Smooth muscle cell (in vitro differentiated cells): ENCODE results near the gene PTPRN2. TPM values are rescaled to one million over a fixed set of nuclear protein-coding genes. Genes with fewer than 3 reads are reported as not detected.

Source experiments
- DNase-seq: peaks from one replicate; lab custom pipeline; 2025; ENCODE audit not compliant: unreplicated experiment; lab: John Stamatoyannopoulos, UW
- H2AFZ ChIP-seq: fragments of 200-600 bp; sonication (generic); 2 replicates; pipeline ENCODE4 v1.6.0; 2016; ENCODE audit warnings: antibody characterized with exemption, low read depth, mild to moderate bottlenecking
- H3F3A ChIP-seq: fragments of 200-600 bp; sonication (generic); 2 replicates; pipeline ENCODE4 v1.6.0; 2017; ENCODE audit warnings: antibody characterized with exemption, low read depth
- H3K27ac ChIP-seq: fragments of 200-600 bp; sonication (generic); 2 replicates; pipeline ENCODE4 v1.5.1; 2016; ENCODE audit warnings: low read depth, mild to moderate bottlenecking
- H3K27me3 ChIP-seq: fragments of 200-600 bp; sonication (generic); 2 replicates; pipeline ENCODE4 v1.6.1; 2016; ENCODE audit warnings: low read depth, mild to moderate bottlenecking
- H3K36me3 ChIP-seq: fragments of 200-600 bp; sonication (generic); 2 replicates; pipeline ENCODE4 v1.5.1; 2016; ENCODE audit warnings: low read depth
- H3K4me1 ChIP-seq: fragments of 200-600 bp; sonication (generic); 2 replicates; pipeline ENCODE4 v1.5.1; 2016; ENCODE audit warnings: low read depth
- H3K4me2 ChIP-seq: fragments of 200-600 bp; sonication (generic); 2 replicates; pipeline ENCODE4 v1.6.0; 2016; ENCODE audit warnings: mild to moderate bottlenecking
- H3K4me3 ChIP-seq: fragments of 200-600 bp; sonication (generic); 2 replicates; pipeline ENCODE4 v1.5.1; 2016; ENCODE audit warnings: mild to moderate bottlenecking
- H3K79me2 ChIP-seq: fragments of 200-600 bp; sonication (generic); 2 replicates; pipeline ENCODE4 v1.6.0; 2016; ENCODE audit warnings: low read depth, mild to moderate bottlenecking
- H3K9ac ChIP-seq: fragments of 200-600 bp; sonication (generic); 2 replicates; pipeline ENCODE4 v1.6.0; 2016; ENCODE audit warnings: low read depth
- H3K9me3 ChIP-seq: fragments of 200-600 bp; sonication (generic); replicated peaks from 2 replicates; pipeline ENCODE4 v1.5.1; 2016; ENCODE audit warnings: low read depth
- H4K20me1 ChIP-seq: fragments of 200-600 bp; sonication (generic); 2 replicates; pipeline ENCODE4 v1.6.0; 2016; ENCODE audit warnings: low read depth
- CTCF ChIP-seq: fragments of 200-600 bp; sonication (generic); IDR thresholded peaks from 2 replicates; pipeline ENCODE4 v1.5.1; 2017; ENCODE audit warnings: borderline replicate concordance, mild to moderate bottlenecking, antibody characterized with exemption; ENCODE audit not compliant: insufficient read depth, poor library complexity, severe bottlenecking
- WGBS: methylation state at CpG from one replicate; pipeline ENCODE4 v1.1.7; 2016; ENCODE audit warnings: low lambda C conversion rate; 5-methylcytosine and 5-hydroxymethylcytosine counted together
- polyA plus RNA-seq: library from polyadenylated mRNA; unstranded; fragments of >200 nt; fragmentation: Nextera tagmentation; extraction: Ambion mirVana; gene quantifications from 2 replicates; pipeline ENCODE4 v1.2.1, GENCODE V29; 2016
- total RNA-seq: library from RNA; depleted of rRNA; stranded (reverse); fragments of >200 nt; gene quantifications from 2 replicates; pipeline ENCODE4 v1.2.3, GENCODE V29; 2014

Gene PTPRN2
- total and polyA plus RNA-seq, 2 experiments from 2014 or later: 0.09 to 0.87 TPM

- H3K4me1 ChIP-seq: no peaks in the 10 kb centered on the region
- no peaks in the 10 kb centered on the region for H4K20me1 ChIP-seq
- H3F3A ChIP-seq: no peaks in the 10 kb centered on the region
- WGBS: 87% methylated on average over 20 of the region's 20 CpGs
- no peak overlapping the region for H2AFZ ChIP-seq
- no peak overlapping the region for H3K4me2 ChIP-seq
- no peaks in the 10 kb centered on the region for H3K79me2 ChIP-seq
- no peaks in the 10 kb centered on the region for H3K27me3 ChIP-seq
- no peak overlapping the region for H3K4me3 ChIP-seq
- no peak for TF ChIP-seq CTCF
- DNase-seq: no peak
- H3K27ac ChIP-seq: no peak overlapping the region
- H3K9ac ChIP-seq: no peak overlapping the region
- H3K36me3 ChIP-seq: no peaks in the 10 kb centered on the region
- no peaks in the 10 kb centered on the region for H3K9me3 ChIP-seq
Measured at GRCh38 chr7:158479021-158479663, 108.5 kb downstream of the PTPRN2 start.

GRCh38 chr7:158477866-158478265 lies 109.8 kb downstream of the PTPRN2 start:
- Histone ChIP-seq H2AFZ (no peak overlapping the region), H3K9me3 (no peaks in the 10 kb centered on the region), H3K27ac (no peak overlapping the region), H4K20me1 (no peaks in the 10 kb centered on the region), H3K4me2 (no peak overlapping the region), H3K4me3 (no peak overlapping the region), H3K4me1 (no peaks in the 10 kb centered on the region), H3K79me2 (no peaks in the 10 kb centered on the region), H3K27me3 (no peaks in the 10 kb centered on the region), H3K36me3 (no peaks in the 10 kb centered on the region), H3F3A (no peaks in the 10 kb centered on the region), H3K9ac (no peak overlapping the region)
- WGBS: 92% methylated on average over 12 of the region's 13 CpGs
- no peak for TF ChIP-seq CTCF
- no peak for DNase-seq

GRCh38 chr7:158476331-158476932 lies 111.2 kb downstream of the PTPRN2 start:
- no peak overlapping the region for H2AFZ ChIP-seq
- no peak for TF ChIP-seq CTCF
- H3K4me1 ChIP-seq: no peaks in the 10 kb centered on the region
- H3F3A ChIP-seq: no peaks in the 10 kb centered on the region
- H3K79me2 ChIP-seq: no peaks in the 10 kb centered on the region
- no peak for DNase-seq
- no peak overlapping the region for H3K4me2 ChIP-seq
- H3K27ac ChIP-seq: no peak overlapping the region
- no peaks in the 10 kb centered on the region for H3K27me3 ChIP-seq
- H3K36me3 ChIP-seq: no peaks in the 10 kb centered on the region
- no peaks in the 10 kb centered on the region for H3K9me3 ChIP-seq
- no peak overlapping the region for H3K4me3 ChIP-seq
- no peaks in the 10 kb centered on the region for H4K20me1 ChIP-seq
- H3K9ac ChIP-seq: no peak overlapping the region
- WGBS: 89% methylated on average over 24 of the region's 24 CpGs

- no peaks in the 10 kb centered on the region for H3K9me3 ChIP-seq
- no peak for TF ChIP-seq CTCF
- H3K27me3 ChIP-seq: no peaks in the 10 kb centered on the region
- no peak for DNase-seq
- no peak overlapping the region for H3K27ac ChIP-seq
- no peak overlapping the region for H2AFZ ChIP-seq
- no peaks in the 10 kb centered on the region for H3K36me3 ChIP-seq
- H3K79me2 ChIP-seq: no peaks in the 10 kb centered on the region
- no peak overlapping the region for H3K4me3 ChIP-seq
- H3K4me1 ChIP-seq: no peaks in the 10 kb centered on the region
- no peak overlapping the region for H3K4me2 ChIP-seq
- H3K9ac ChIP-seq: no peak overlapping the region
- no peaks in the 10 kb centered on the region for H3F3A ChIP-seq
- WGBS: 95% methylated on average over 6 of the region's 6 CpGs
- H4K20me1 ChIP-seq: no peaks in the 10 kb centered on the region
Measured at GRCh38 chr7:158475679-158476052, 112.0 kb downstream of the PTPRN2 start.
